Neural cell (in vitro differentiated cells): ENCODE results near the gene TTYH1.

ENCODE experiments used
- EZH2 ChIP-seq: fragments of 200-600, 300-800 bp; shearing (Covaris generic), sonication (generic); IDR thresholded peaks from 2 replicates; pipeline ENCODE4 v1.6.1; 2014; ENCODE audit warnings: antibody characterized with exemption, low read length, borderline replicate concordance, mild to moderate bottlenecking; ENCODE audit not compliant: insufficient read depth, poor library complexity, severe bottlenecking
- SMC3 ChIP-seq: fragments of 450-650 bp; conservative IDR thresholded peaks from 2 replicates; pipeline ENCODE4 v1.6.1; 2014; ENCODE audit warnings: antibody characterized with exemption, mild to moderate bottlenecking, moderate library complexity; ENCODE audit not compliant: poor library complexity
- TF ChIP-seq, protein P1 (sequence below): fragments of 450-650 bp; IDR thresholded peaks from 2 replicates; pipeline ENCODE4 v1.5.1; 2014; ENCODE audit warnings: antibody characterized with exemption, mild to moderate bottlenecking, moderate library complexity; ENCODE audit not compliant: poor library complexity, severe bottlenecking

GRCh38 chr19:54462047-54462654 lies 46.9 kb downstream of the TTYH1 start:
- no peak for TF ChIP-seq EZH2
- TF ChIP-seq, protein P1, sequence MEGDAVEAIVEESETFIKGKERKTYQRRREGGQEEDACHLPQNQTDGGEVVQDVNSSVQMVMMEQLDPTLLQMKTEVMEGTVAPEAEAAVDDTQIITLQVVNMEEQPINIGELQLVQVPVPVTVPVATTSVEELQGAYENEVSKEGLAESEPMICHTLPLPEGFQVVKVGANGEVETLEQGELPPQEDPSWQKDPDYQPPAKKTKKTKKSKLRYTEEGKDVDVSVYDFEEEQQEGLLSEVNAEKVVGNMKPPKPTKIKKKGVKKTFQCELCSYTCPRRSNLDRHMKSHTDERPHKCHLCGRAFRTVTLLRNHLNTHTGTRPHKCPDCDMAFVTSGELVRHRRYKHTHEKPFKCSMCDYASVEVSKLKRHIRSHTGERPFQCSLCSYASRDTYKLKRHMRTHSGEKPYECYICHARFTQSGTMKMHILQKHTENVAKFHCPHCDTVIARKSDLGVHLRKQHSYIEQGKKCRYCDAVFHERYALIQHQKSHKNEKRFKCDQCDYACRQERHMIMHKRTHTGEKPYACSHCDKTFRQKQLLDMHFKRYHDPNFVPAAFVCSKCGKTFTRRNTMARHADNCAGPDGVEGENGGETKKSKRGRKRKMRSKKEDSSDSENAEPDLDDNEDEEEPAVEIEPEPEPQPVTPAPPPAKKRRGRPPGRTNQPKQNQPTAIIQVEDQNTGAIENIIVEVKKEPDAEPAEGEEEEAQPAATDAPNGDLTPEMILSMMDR: no peak
- no peak for TF ChIP-seq SMC3
